Measurements from ENCODE around the gene DNAJC7.

DNA sequence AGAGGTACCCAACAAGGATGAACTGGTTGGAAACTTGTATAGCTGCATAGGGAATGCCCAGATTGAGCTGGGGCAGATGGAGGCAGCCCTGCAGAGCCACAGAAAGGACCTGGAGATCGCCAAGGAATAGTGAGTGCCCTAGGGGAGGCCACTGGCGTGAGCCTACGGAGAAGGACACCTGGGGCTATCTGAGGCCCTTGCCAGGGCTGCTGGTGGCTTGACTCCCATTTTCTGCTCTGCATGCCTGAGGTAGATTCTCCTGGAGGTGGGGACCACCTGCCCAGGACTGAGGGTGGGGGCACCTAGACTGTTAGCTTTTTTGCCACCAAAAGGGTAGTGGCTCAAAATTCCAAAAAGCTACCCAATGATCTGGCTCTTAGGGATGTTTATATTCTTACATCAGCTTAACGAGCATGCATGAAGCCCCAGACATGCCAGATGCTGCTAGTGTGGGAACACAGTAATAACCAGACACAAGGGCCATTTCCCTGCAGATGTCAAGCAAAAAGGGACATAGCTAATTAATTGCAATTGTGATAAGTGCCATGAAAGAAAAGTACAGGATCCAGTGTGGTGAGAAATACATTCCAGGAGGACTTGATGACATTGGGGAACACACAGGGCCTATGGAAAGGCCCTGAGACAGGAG, 78.1 kb downstream of the DNAJC7 start:
- TF ChIP-seq, protein P1, sequence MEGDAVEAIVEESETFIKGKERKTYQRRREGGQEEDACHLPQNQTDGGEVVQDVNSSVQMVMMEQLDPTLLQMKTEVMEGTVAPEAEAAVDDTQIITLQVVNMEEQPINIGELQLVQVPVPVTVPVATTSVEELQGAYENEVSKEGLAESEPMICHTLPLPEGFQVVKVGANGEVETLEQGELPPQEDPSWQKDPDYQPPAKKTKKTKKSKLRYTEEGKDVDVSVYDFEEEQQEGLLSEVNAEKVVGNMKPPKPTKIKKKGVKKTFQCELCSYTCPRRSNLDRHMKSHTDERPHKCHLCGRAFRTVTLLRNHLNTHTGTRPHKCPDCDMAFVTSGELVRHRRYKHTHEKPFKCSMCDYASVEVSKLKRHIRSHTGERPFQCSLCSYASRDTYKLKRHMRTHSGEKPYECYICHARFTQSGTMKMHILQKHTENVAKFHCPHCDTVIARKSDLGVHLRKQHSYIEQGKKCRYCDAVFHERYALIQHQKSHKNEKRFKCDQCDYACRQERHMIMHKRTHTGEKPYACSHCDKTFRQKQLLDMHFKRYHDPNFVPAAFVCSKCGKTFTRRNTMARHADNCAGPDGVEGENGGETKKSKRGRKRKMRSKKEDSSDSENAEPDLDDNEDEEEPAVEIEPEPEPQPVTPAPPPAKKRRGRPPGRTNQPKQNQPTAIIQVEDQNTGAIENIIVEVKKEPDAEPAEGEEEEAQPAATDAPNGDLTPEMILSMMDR (IDR thresholded peaks at IDR 0.05; ENCODE audit: insufficient read depth, low read length, poor library complexity, severe bottlenecking), result no peak
- TF ChIP-seq EZH2phosphoT487 (conservative IDR thresholded peaks at IDR 0.05; ENCODE audit: low read length), result no peak
